SK-N-SH treated with all-trans-retinoic acid at 6 μM for 48 hours (cell line): Measurements from ENCODE around the gene CLNK.

Source experiments
- ISL1 ChIP-seq: fragments of 250-450 bp; sonication (Bioruptor Pico); IDR thresholded peaks from 2 replicates; pipeline ENCODE4 v2.1.2; 2022; ENCODE audit warnings: mild to moderate bottlenecking, moderate library complexity
- TCF4 ChIP-seq: fragments of 250-450 bp; sonication (Bioruptor Pico); IDR thresholded peaks from 2 replicates; pipeline ENCODE4 v1.8.0; 2021; ENCODE audit warnings: mild to moderate bottlenecking, moderate library complexity, borderline replicate concordance
- ZC3H10 ChIP-seq: fragments of 250-450 bp; sonication (Bioruptor Pico); IDR thresholded peaks from 2 replicates; pipeline ENCODE4 v1.5.1; 2021; ENCODE audit warnings: mild to moderate bottlenecking, moderate library complexity

DNA sequence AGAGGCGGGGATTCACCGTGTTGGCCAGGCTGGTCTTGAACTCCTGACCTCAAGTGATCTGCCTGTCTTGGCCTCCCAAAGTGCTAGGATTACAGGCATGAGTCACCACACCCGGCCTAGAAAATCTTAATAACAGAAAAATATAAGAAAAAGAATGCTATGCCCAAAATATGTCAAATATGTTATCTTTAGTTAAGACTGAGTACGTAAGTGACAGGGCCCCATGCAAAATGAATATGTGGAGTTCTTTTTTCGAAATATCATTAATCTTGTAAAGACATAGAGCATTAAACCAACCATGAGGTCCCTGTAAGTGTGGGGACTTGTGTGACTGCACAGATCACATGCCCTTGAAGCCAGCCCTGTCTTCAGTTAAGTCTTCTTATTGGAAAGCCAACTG is 218.4 kb downstream of the CLNK start:
- TF ChIP-seq ISL1 (no peak), ZC3H10 (CRISPR knock-in tag) (no peak), TCF4 (CRISPR knock-in tag) (no peak)
